Upper lobe of right lung (tissue), 1 donor: ENCODE measurements around the gene SLC30A4. TPM values are rescaled to one million over a fixed set of nuclear protein-coding genes. Genes with fewer than 3 reads are reported as not detected.

Source experiments
- total RNA-seq: library from RNA; stranded (reverse); fragmentation: NEBNext Ultra II Directional; extraction: Animal tissue kit (Norgen Biotek cat#: 25700); gene quantifications from one replicate; pipeline ENCODE4 v1.2.1, GENCODE V29; 2021
- donor health status: DM: no; HTN: yes; CAD: no; lungs with severe emphysema.

The SLC30A4 gene
- total RNA-seq, 1 donor from 2014 or later: 6.7 TPM

Other genes starting within 250 kb of the SLC30A4 start
- 7.2 TPM for gene GATM, start 144.2 kb downstream of the SLC30A4 start, total RNA-seq
- 40.9 TPM for gene BLOC1S6, start 64.6 kb upstream of the SLC30A4 start, total RNA-seq
- 103 TPM for gene SQOR, start 112.3 kb upstream of the SLC30A4 start, total RNA-seq